Brain microvascular endothelial cell (primary cell): ENCODE measurements around the gene PPP2R3B.
A peak's percentile ranks its signal among the peaks of the same experiment; 100 is the strongest.

Experiments used
- DNase-seq: peaks from one replicate; pipeline ENCODE4 v3.0.0-alpha.2; 2020
- H3K27ac ChIP-seq: fragments of 250-450 bp; sonication (Bioruptor Pico); 2 replicates; pipeline ENCODE4 v1.5.1; 2020; ENCODE audit warnings: mild to moderate bottlenecking, moderate library complexity
- H3K27me3 ChIP-seq: fragments of 250-450 bp; sonication (Bioruptor Pico); replicated peaks from 2 replicates; pipeline ENCODE4 v1.5.1; 2020; ENCODE audit warnings: mild to moderate bottlenecking
- H3K36me3 ChIP-seq: fragments of 250-450 bp; sonication (Bioruptor Pico); replicated peaks from 2 replicates; pipeline ENCODE4 v1.5.1; 2020; ENCODE audit warnings: mild to moderate bottlenecking
- H3K4me3 ChIP-seq: 2 replicates; pipeline ENCODE4 v1.5.1; 2011; ENCODE audit warnings: low read depth, mild to moderate bottlenecking, control low read depth, low read length, moderate library complexity
- in situ Hi-C: cut with HindIII; loops from 2 replicates; pipeline ENCODE4 v1.10.0; 2017; ENCODE audit warnings: low sequenced_read_pairs, low pct_ligation_motif_present
- TF ChIP-seq, protein P1 (sequence below): IDR thresholded peaks from 2 replicates; pipeline ENCODE4 v1.5.1; 2011; ENCODE audit warnings: low read depth, mild to moderate bottlenecking, moderate library complexity, low read length, control low read depth, inconsistent platforms; ENCODE audit errors: missing control alignments

PPP2R3B gene

DNA sequence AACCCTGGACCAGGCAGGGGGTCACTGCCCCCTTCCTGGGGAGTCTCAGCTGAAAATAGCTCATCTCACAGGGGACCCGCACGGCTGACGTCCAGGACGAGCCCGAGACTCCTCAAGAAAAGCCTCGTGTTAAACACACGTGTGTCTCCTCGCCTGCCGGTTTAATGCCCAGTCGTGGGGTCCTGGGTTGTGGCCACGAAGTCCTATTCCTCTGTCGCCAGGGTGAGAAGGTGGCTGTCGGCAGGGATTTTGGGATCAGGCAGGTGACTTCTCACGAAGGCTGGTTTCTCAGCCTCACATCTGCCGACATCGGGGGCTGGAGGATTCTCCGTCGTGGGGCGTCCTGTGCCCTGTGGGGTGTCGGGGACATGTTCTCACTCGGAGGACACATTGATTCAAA lies 44.3 kb upstream of the PPP2R3B start:
- DNase-seq = no peak
- in situ Hi-C loops = no loop called here
- TF ChIP-seq, protein P1, sequence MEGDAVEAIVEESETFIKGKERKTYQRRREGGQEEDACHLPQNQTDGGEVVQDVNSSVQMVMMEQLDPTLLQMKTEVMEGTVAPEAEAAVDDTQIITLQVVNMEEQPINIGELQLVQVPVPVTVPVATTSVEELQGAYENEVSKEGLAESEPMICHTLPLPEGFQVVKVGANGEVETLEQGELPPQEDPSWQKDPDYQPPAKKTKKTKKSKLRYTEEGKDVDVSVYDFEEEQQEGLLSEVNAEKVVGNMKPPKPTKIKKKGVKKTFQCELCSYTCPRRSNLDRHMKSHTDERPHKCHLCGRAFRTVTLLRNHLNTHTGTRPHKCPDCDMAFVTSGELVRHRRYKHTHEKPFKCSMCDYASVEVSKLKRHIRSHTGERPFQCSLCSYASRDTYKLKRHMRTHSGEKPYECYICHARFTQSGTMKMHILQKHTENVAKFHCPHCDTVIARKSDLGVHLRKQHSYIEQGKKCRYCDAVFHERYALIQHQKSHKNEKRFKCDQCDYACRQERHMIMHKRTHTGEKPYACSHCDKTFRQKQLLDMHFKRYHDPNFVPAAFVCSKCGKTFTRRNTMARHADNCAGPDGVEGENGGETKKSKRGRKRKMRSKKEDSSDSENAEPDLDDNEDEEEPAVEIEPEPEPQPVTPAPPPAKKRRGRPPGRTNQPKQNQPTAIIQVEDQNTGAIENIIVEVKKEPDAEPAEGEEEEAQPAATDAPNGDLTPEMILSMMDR = no peak
- Histone ChIP-seq H3K36me3 (no peaks in the 10 kb centered on the region), H3K27ac (no peak overlapping the region), H3K4me3 (no peak overlapping the region), H3K27me3 (no peaks in the 10 kb centered on the region)

DNA sequence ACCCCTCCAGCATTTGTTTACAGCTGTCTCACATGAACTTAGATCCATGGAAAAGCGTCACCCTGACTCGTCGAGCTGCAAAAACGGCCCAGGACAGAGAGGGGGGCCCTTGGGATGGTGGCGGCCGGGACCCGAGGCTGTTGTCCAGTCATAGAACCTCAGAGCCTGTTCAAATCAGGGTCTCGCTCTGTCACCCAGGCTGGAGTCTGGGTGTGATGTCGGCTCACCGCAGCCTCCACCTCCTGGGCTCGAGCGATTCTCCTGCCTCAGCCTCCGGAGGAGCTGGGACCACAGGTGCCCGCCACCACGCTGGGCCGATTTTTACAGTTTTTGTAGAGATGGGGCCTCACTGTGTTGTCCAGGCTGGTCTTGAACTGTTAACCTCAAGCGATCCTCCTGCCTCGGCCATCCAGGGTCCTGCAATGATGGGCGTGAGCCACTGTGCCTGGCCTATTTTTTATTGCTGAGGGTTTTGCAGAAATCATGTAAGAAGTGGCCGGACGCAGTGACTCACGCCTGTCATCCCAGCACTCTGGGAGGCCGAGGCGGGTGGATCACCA lies 42.6 kb upstream of the PPP2R3B start:
- DNase-seq = no peak
- in situ Hi-C loops = no loop called here

DNA sequence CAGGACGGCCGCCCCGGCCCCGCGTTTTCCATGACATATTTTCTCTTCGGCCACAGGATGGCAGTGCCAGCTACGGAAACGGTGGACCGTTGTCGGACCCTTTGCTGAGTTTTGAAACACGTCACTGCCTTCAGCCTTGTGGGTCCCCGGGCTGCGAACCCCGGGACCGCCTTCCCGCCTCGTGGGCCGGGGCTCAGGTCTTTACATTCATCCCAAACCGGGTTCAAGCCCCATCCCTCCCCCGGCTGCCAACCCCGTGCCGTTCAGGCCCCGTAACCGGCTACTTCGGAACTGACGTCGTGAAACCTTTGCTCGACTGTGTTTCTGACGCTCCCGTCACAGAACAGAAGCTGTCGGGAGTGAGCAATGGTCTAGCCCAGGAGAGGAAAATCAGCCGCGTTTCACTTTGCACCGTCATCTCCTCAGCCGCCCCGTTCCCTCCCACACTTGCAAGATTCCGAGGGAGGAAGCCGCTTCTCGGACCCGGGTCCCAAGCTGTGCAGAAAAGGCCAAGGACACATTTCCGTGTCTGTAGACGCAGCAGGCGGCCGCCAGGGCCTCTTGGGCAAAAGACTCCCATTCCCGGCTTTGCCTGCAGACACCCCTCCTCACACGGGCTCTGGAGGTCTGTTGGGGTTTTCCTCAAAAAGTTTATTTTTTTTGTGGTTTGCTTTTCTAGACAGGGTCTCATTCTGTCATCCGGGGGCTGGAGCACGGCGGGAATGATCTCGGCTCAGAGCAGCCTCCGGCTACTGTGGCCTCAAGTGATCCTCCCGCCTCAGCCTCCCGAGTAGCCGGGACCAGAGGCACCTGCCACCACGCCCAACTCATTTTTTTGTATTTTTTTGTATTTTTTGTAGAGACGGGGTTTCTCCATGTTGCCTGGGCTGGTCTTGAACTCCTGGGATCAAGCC lies 41.4 kb upstream of the PPP2R3B start:
- TF ChIP-seq, protein P1 = peak; percentile 63
- Histone ChIP-seq H3K4me3 (peak overlapping the region; percentile 34), H3K27ac (no peak overlapping the region), H3K36me3 (no peaks in the 10 kb centered on the region), H3K27me3 (no peaks in the 10 kb centered on the region)
- in situ Hi-C loops = no loop called here
- peak; percentile 20 for DNase-seq

More for the DNA sequence above, 42.6 kb upstream of the PPP2R3B start:
- Histone ChIP-seq H3K27me3 (no peaks in the 10 kb centered on the region), H3K4me3 (no peak overlapping the region), H3K27ac (no peak overlapping the region), H3K36me3 (no peaks in the 10 kb centered on the region)
- TF ChIP-seq, protein P1 = no peak

DNA sequence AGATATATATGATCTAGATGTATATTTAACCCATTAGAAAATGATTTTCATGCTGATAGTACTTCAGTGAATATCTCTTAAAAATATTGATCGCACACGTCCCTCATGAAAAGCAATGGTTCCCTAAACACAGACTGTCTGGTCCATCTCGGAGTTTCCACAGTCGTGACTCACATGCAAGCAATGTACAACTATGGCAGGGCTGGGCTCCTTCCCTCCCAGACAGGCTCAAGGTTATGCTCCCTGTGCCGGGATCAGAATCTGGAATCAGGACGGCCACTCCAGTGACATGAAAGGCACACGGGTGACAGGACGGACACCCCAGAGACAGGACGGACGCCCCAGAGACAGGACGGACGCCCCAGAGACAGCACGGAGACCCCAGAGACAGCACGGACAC lies 40.2 kb upstream of the PPP2R3B start:
- no peak overlapping the region for H3K4me3 ChIP-seq
- TF ChIP-seq, protein P1 = no peak
- in situ Hi-C loops = no loop called here
- no peaks in the 10 kb centered on the region for H3K36me3 ChIP-seq
- H3K27me3 ChIP-seq = no peaks in the 10 kb centered on the region
- peak; percentile 22 for DNase-seq
- H3K27ac ChIP-seq = no peak overlapping the region

DNA sequence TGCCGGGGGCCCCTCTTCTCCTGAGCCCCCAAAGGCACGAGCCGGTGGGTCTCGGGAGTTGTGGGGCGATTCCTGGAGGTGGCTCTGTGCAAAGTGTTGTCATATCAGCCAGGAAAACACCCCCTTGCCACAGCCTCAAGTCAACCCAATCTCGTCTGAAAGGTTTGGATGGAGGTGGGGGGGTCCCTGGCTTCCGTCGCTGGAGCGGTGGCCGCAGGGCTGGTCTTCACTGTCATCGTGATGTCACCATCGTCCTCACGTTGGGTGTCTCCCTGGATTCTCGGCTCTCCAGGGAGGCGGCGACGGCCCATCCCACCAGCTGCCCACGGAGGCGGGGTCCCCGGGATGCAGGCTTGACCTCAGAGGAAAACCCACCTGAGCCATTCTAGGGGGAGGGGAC lies 38.3 kb upstream of the PPP2R3B start:
- in situ Hi-C loops = no loop called here
- Histone ChIP-seq H3K4me3 (no peak overlapping the region), H3K27me3 (no peaks in the 10 kb centered on the region), H3K36me3 (no peaks in the 10 kb centered on the region), H3K27ac (no peak overlapping the region)
- TF ChIP-seq, protein P1 = no peak
- no peak for DNase-seq
